ENCODE results near the gene KCNJ11. TPM values are rescaled to one million over a fixed set of nuclear protein-coding genes. Genes with fewer than 3 reads are reported as not detected.
A peak's percentile ranks its signal among the peaks of the same experiment; 100 is the strongest.

Gene KCNJ11
- polyA plus RNA-seq, 1 donor from 2014 or later, result 8.0 TPM

GRCh38 chr11:17391493-17392355 is 3.3 kb upstream of the KCNJ11 start:
- Histone ChIP-seq H3K36me3 (ENCODE audit: insufficient read depth, low read length) (no peaks in the 10 kb centered on the region), H3K4me2 (ENCODE audit: low read length) (no peak overlapping the region), H2AFZ (ENCODE audit: low read depth, low read length) (no peak overlapping the region), H4K20me1 (ENCODE audit: insufficient read depth) (no peaks in the 10 kb centered on the region), H3F3A (ENCODE audit: insufficient read depth, low read length, poor library complexity, severe bottlenecking) (no peaks in the 10 kb centered on the region), H3K9me2 (ENCODE audit: insufficient read depth, low read length) (no peaks in the 10 kb centered on the region), H3K9me3 (ENCODE audit: low read length) (no peaks in the 10 kb centered on the region), H3K27ac (ENCODE audit: low read length) (no peak overlapping the region), H3K27me3 (ENCODE audit: insufficient read depth, low read depth, low read length) (no peaks in the 10 kb centered on the region), H3K9ac (ENCODE audit: low read length) (no peak overlapping the region), H3K79me2 (replicated peaks; ENCODE audit: insufficient read depth, low read length) (no peaks in the 10 kb centered on the region), H3K4me3 (ENCODE audit: low read length) (no peak overlapping the region)
- TF ChIP-seq TAF1 (IDR thresholded peaks at IDR 0.05; ENCODE audit: low read depth) (no peak), SMC3 (conservative IDR thresholded peaks at IDR 0.05; ENCODE audit: poor library complexity) (no peak), MXI1 (conservative IDR thresholded peaks at IDR 0.05; ENCODE audit: poor library complexity, severe bottlenecking) (no peak), EZH2 (IDR thresholded peaks at IDR 0.05; ENCODE audit: borderline replicate concordance, insufficient read depth, low read length, poor library complexity, severe bottlenecking) (no peak), EP300 (conservative IDR thresholded peaks at IDR 0.05; ENCODE audit: poor library complexity, severe bottlenecking) (no peak), POLR2AphosphoS5 (IDR thresholded peaks at IDR 0.05) (no peak), REST (IDR thresholded peaks at IDR 0.05; ENCODE audit: borderline replicate concordance) (no peak), CTCF (IDR thresholded peaks at IDR 0.05; ENCODE audit: poor library complexity, severe bottlenecking) (no peak), RAD21 (conservative IDR thresholded peaks at IDR 0.05) (no peak)

GRCh38 chr11:17389957-17390649 is 1.6 kb upstream of the KCNJ11 start:
- peak overlapping the region; percentile 69 for H3K9ac ChIP-seq (ENCODE audit: low read length)
- H3K27ac ChIP-seq (ENCODE audit: low read length), result no peak overlapping the region

More at GRCh38 chr11:17389957-17390649, 1.6 kb upstream of the KCNJ11 start:
- H3K27me3 ChIP-seq (ENCODE audit: insufficient read depth, low read depth, low read length), result no peaks in the 10 kb centered on the region
- TF ChIP-seq RAD21 (conservative IDR thresholded peaks at IDR 0.05), result no peak
- no peak overlapping the region for H2AFZ ChIP-seq (ENCODE audit: low read depth, low read length)
- no peaks in the 10 kb centered on the region for H3K36me3 ChIP-seq (ENCODE audit: insufficient read depth, low read length)
- peak overlapping the region; percentile 72 for H3K4me3 ChIP-seq (ENCODE audit: low read length)
- H3F3A ChIP-seq (ENCODE audit: insufficient read depth, low read length, poor library complexity, severe bottlenecking), result no peaks in the 10 kb centered on the region
- no peaks in the 10 kb centered on the region for H3K9me3 ChIP-seq (ENCODE audit: low read length)
- H3K79me2 ChIP-seq (replicated peaks; ENCODE audit: insufficient read depth, low read length), result no peaks in the 10 kb centered on the region
- H3K4me2 ChIP-seq (ENCODE audit: low read length), result peak overlapping the region; percentile 59
- no peaks in the 10 kb centered on the region for H3K9me2 ChIP-seq (ENCODE audit: insufficient read depth, low read length)
- no peaks in the 10 kb centered on the region for H4K20me1 ChIP-seq (ENCODE audit: insufficient read depth)

All from neural cell (in vitro differentiated cells).